HG02943 (cell line): ENCODE results near the gene SLC5A11.

Experiments
- ATAC-seq: cut with Tn5 transposase; IDR thresholded peaks from one replicate; pipeline ENCODE4 v1.9.1; 2021; ENCODE audit warnings: mild to moderate bottlenecking, low read depth, moderate library complexity; ENCODE audit not compliant: unreplicated experiment

SLC5A11 gene

GRCh38 chr16:24955975-24956731 is 110.4 kb downstream of the SLC5A11 start:
- ATAC-seq: no peak

GRCh38 chr16:24957887-24958286 is 112.1 kb downstream of the SLC5A11 start:
- ATAC-seq: no peak
